Measurements from ENCODE around the gene STAT5B. TPM values are rescaled to one million over a fixed set of nuclear protein-coding genes. Genes with fewer than 3 reads are reported as not detected.
"Not testable (repeated sequence)": the region's sequence is repeated elsewhere in the genome, so short reads cannot be mapped to it uniquely, and the experiment has no call there.

Gene STAT5B
- total and polyA plus RNA-seq, 9 of the 15 experiments (the other 6 are each of a cell fraction or from before 2014, with no cell fraction given): 20.8 to 176 (median 92.4) TPM

- peaks cover 66% of the 10 kb centered on the region for H3K79me2 ChIP-seq (ENCODE audit: control insufficient read depth, insufficient read depth, low read length)
- ATAC-seq; intact Hi-C loops (cut with micrococcal nuclease); H3K27ac ChIP-seq (ENCODE audit: extremely low read depth, low read depth, low read length); H3K9ac ChIP-seq (ENCODE audit: insufficient read depth in 1 of 2, low read depth in 2 of 2, low read length in 2 of 2); H3K4me3 ChIP-seq; H2AFZ ChIP-seq (ENCODE audit: low read depth, low read length); CTCF ChIA-PET (ENCODE audit: low intra/inter-chr PET ratio); H4K20me1 ChIP-seq (replicated peaks; ENCODE audit: control insufficient read depth, insufficient read depth, low read length); H3K4me2 ChIP-seq (ENCODE audit: insufficient read depth, low read length); DNase-seq (ENCODE audit: extremely low read depth in 1 of 4, low spot score in 3 of 4); BruUV-seq (replicated peaks); H3K27me3 ChIP-seq (ENCODE audit: control insufficient read depth in 2 of 2, insufficient read depth in 2 of 2, low read length in 2 of 2); H3K9me3 ChIP-seq (replicated peaks; ENCODE audit: control insufficient read depth, insufficient read depth, low read depth, low read length); in situ Hi-C loops (cut with MboI); H3K9me1 ChIP-seq (ENCODE audit: control insufficient read depth, insufficient read depth, low read length); FAIRE-seq: not testable (repeated sequence)
- H3K4me1 ChIP-seq (replicated peaks in 1 of 2; ENCODE audit: control insufficient read depth in 2 of 2, insufficient read depth in 2 of 2, low read length in 2 of 2): peaks cover 0 to 15% of the 10 kb centered on the region in 2 experiments; a peak in 4 of 5 replicates
- no CpG with 5 or more reads among the region's 17 CpGs for WGBS (ENCODE audit: insufficient coverage, low coverage, missing lambda C conversion rate)
- POLR2A ChIA-PET: interaction anchor here (2.8 kb wide), 1 partner anchor 11 kb away, joined by 17 read pairs; no protein-coding TSS in a partner anchor
- peaks cover 88% of the 10 kb centered on the region for H3K36me3 ChIP-seq (ENCODE audit: control insufficient read depth, insufficient read depth, low read length)
Measured at GRCh38 chr17:42299913-42300312, 23.7 kb upstream of the STAT5B start.

- not testable (repeated sequence) for H3K9me1 ChIP-seq (ENCODE audit: control insufficient read depth, insufficient read depth, low read length)
Measured at GRCh38 chr17:42299361-42299760, 23.2 kb upstream of the STAT5B start.

GRCh38 chr17:42297775-42298174 is 21.6 kb upstream of the STAT5B start:
- H3K27ac ChIP-seq (ENCODE audit: extremely low read depth, low read depth, low read length); H3K4me2 ChIP-seq (ENCODE audit: insufficient read depth, low read length); FAIRE-seq; H3K27me3 ChIP-seq (ENCODE audit: control insufficient read depth in 2 of 2, insufficient read depth in 2 of 2, low read length in 2 of 2); intact Hi-C loops (cut with micrococcal nuclease); H3K4me3 ChIP-seq; H3K9me1 ChIP-seq (ENCODE audit: control insufficient read depth, insufficient read depth, low read length); BruUV-seq (replicated peaks); H2AFZ ChIP-seq (ENCODE audit: low read depth, low read length); H3K9ac ChIP-seq (ENCODE audit: insufficient read depth in 1 of 2, low read depth in 2 of 2, low read length in 2 of 2); H4K20me1 ChIP-seq (replicated peaks; ENCODE audit: control insufficient read depth, insufficient read depth, low read length); DNase-seq (ENCODE audit: extremely low read depth in 1 of 4, low spot score in 3 of 4); H3K9me3 ChIP-seq (replicated peaks; ENCODE audit: control insufficient read depth, insufficient read depth, low read depth, low read length); ATAC-seq; in situ Hi-C loops (cut with MboI); CTCF ChIA-PET (ENCODE audit: low intra/inter-chr PET ratio): not testable (repeated sequence)
- 91% methylated on average over 7 of the region's 10 CpGs for WGBS (ENCODE audit: insufficient coverage, low coverage, missing lambda C conversion rate)
- Histone ChIP-seq H3K36me3 (ENCODE audit: control insufficient read depth, insufficient read depth, low read length) (peaks cover 88% of the 10 kb centered on the region), H3K4me1 (replicated peaks in 1 of 2; ENCODE audit: control insufficient read depth in 2 of 2, insufficient read depth in 2 of 2, low read length in 2 of 2) (peaks cover 12 to 14% of the 10 kb centered on the region in 2 experiments), H3K79me2 (ENCODE audit: control insufficient read depth, insufficient read depth, low read length) (peaks cover 70% of the 10 kb centered on the region)
- POLR2A ChIA-PET: interaction anchor here (1.0 to 1.8 kb wide), 2 partner anchors 12 to 14 kb away, joined by 4 to 5 read pairs; no protein-coding TSS in a partner anchor

More at GRCh38 chr17:42299361-42299760, 23.2 kb upstream of the STAT5B start:
- POLR2A ChIA-PET: interaction anchor here (0.6 to 1.8 kb wide), 2 partner anchors 13 to 124 kb away, joined by 3 to 5 read pairs; partner anchors contain the start of gene CAVIN1
- H3K4me2 ChIP-seq (ENCODE audit: insufficient read depth, low read length); H3K9me3 ChIP-seq (replicated peaks; ENCODE audit: control insufficient read depth, insufficient read depth, low read depth, low read length); H3K9ac ChIP-seq (ENCODE audit: insufficient read depth in 1 of 2, low read depth in 2 of 2, low read length in 2 of 2); H2AFZ ChIP-seq (ENCODE audit: low read depth, low read length); FAIRE-seq; H3K27me3 ChIP-seq (ENCODE audit: control insufficient read depth in 2 of 2, insufficient read depth in 2 of 2, low read length in 2 of 2); H3K4me3 ChIP-seq; CTCF ChIA-PET (ENCODE audit: low intra/inter-chr PET ratio); intact Hi-C loops (cut with micrococcal nuclease); H4K20me1 ChIP-seq (replicated peaks; ENCODE audit: control insufficient read depth, insufficient read depth, low read length); BruUV-seq (replicated peaks); in situ Hi-C loops (cut with MboI); ATAC-seq; H3K27ac ChIP-seq (ENCODE audit: extremely low read depth, low read depth, low read length); DNase-seq (ENCODE audit: extremely low read depth in 1 of 4, low spot score in 3 of 4): not testable (repeated sequence)
- WGBS (ENCODE audit: insufficient coverage, low coverage, missing lambda C conversion rate): 100% methylated on average over 2 of the region's 10 CpGs
- Histone ChIP-seq H3K79me2 (ENCODE audit: control insufficient read depth, insufficient read depth, low read length) (peaks cover 67% of the 10 kb centered on the region), H3K4me1 (replicated peaks in 1 of 2; ENCODE audit: control insufficient read depth in 2 of 2, insufficient read depth in 2 of 2, low read length in 2 of 2) (peaks cover 2 to 16% of the 10 kb centered on the region in 2 experiments; a peak in 4 of 5 replicates), H3K36me3 (ENCODE audit: control insufficient read depth, insufficient read depth, low read length) (peaks cover 88% of the 10 kb centered on the region)
- peak; percentile 63 for TF ChIP-seq POLR2G (IDR thresholded peaks at IDR 0.05; ENCODE audit: low read depth, low read length)
- TF ChIP-seq SUPT5H (IDR thresholded peaks at IDR 0.05): peak; percentile 24; the same call in 1 of the 2 replicates
- TF ChIP-seq RBFOX2 (IDR thresholded peaks at IDR 0.05; ENCODE audit: low read depth, low read length): peak; percentile 67
- peak; percentile 44; the same call in 1 of the 2 replicates for TF ChIP-seq POLR2A (conservative IDR thresholded peaks at IDR 0.05)

All from K562 (cell line).